GM12878 (cell line): ENCODE results near the gene GNG3. TPM values are rescaled to one million over a fixed set of nuclear protein-coding genes. Genes with fewer than 3 reads are reported as not detected.

ENCODE experiments used
- ATAC-seq: fragments of 200-7000 bp; cut with Tn5 transposase; 3 replicates; pipeline ENCODE4 v1.9.1; 2020; ENCODE audit warnings: mild to moderate bottlenecking, moderate library complexity
- BruUV-seq: library from RNA; stranded (reverse); fragments of 400-500 nt; replicated peaks from 2 replicates; lab custom pipeline; 2021; lab: Mats Ljungman, UMichigan
- CTCF ChIA-PET: fragments of 300-600 bp; sonication (Branson Sonifier 250); formaldehyde crosslinking; extraction: SDS; loops from one replicate; lab custom pipeline; 2021; ENCODE audit warnings: inconsistent platforms; lab: Yijun Ruan, JAX
- POLR2A ChIA-PET: fragments of 350-600 bp; formaldehyde crosslinking; extraction: SDS; loops from one replicate; lab custom pipeline; 2021; ENCODE audit warnings: inconsistent platforms; lab: Charles Lee
- RAD21 ChIA-PET: fragments of 300-600 bp; sonication (Branson Sonifier 250); formaldehyde crosslinking; loops from one replicate; lab custom pipeline; 2023; ENCODE audit warnings: antibody characterized with exemption; ENCODE audit not compliant: unreplicated experiment; lab: Charles Lee
- SMC1A ChIA-PET: fragments of 300-600 bp; sonication (Branson Sonifier 250); formaldehyde crosslinking; loops from one replicate; lab custom pipeline; 2023; ENCODE audit not compliant: unreplicated experiment, uncharacterized antibody; lab: Charles Lee
- DNase-seq: peaks from one replicate; pipeline ENCODE4 v3.0.0-alpha.2; 2011; ENCODE audit warnings: low read depth, low spot score
- FAIRE-seq: peaks from 3 replicates; lab custom pipeline; 2011; peaks lifted over from hg19 to GRCh38; lab: Jason Lieb, UNC
- H2AFZ ChIP-seq: 2 replicates; pipeline ENCODE4 v1.6.0; 2011; ENCODE audit warnings: low read depth, low read length, control low read depth; ENCODE audit not compliant: control insufficient read depth
- H3K27ac ChIP-seq: 2 replicates; pipeline ENCODE4 v1.5.1; 2011; ENCODE audit warnings: control low read depth; ENCODE audit not compliant: control insufficient read depth, insufficient read depth
- H3K27me3 ChIP-seq, 2 experiments: replicated peaks in 1 of 2; 2 replicates each; pipeline versions ENCODE4 v1.6.0 to v1.6.1; 2011; ENCODE audit warnings: low read length in 1 of 2; ENCODE audit not compliant: control insufficient read depth in 2 of 2, insufficient read depth in 2 of 2
- H3K36me3 ChIP-seq, 2 experiments: 2 replicates each; pipeline ENCODE4 v1.5.1; 2011; ENCODE audit warnings: low read length in 1 of 2; ENCODE audit not compliant: control insufficient read depth in 2 of 2, insufficient read depth in 2 of 2
- H3K4me1 ChIP-seq: 2 replicates; pipeline ENCODE4 v1.6.1; 2011; ENCODE audit warnings: mild to moderate bottlenecking, low read length, moderate library complexity, mixed read lengths; ENCODE audit not compliant: control insufficient read depth, insufficient read depth
- H3K4me2 ChIP-seq: 2 replicates; pipeline ENCODE4 v1.6.0; 2011; ENCODE audit warnings: control low read depth; ENCODE audit not compliant: control insufficient read depth, insufficient read depth
- H3K4me3 ChIP-seq: fragments of 200-600 bp; sonication (generic); 2 replicates; pipeline ENCODE4 v1.5.1; 2016
- H3K79me2 ChIP-seq: 2 replicates; pipeline ENCODE4 v1.6.0; 2011; ENCODE audit warnings: low read length; ENCODE audit not compliant: control insufficient read depth, insufficient read depth
- H3K9ac ChIP-seq: 2 replicates; pipeline ENCODE4 v1.8.0; 2011; ENCODE audit warnings: low read length, control low read depth, mixed read lengths; ENCODE audit not compliant: control insufficient read depth, insufficient read depth
- H3K9me3 ChIP-seq: replicated peaks from 3 replicates; pipeline ENCODE4 v1.5.1; 2011; ENCODE audit warnings: mild to moderate bottlenecking, low read length; ENCODE audit not compliant: control insufficient read depth, insufficient read depth
- H4K20me1 ChIP-seq: 2 replicates; pipeline ENCODE4 v1.6.0; 2011; ENCODE audit not compliant: control insufficient read depth, insufficient read depth
- CBX3 ChIP-seq: fragments of 200-600 bp; sonication (generic); IDR thresholded peaks from 2 replicates; pipeline ENCODE4 v1.6.1; 2016; ENCODE audit warnings: low read depth, borderline replicate concordance
- CREB1 ChIP-seq: IDR thresholded peaks from 2 replicates; pipeline ENCODE4 v1.6.1; 2012; ENCODE audit warnings: low read depth, mild to moderate bottlenecking, inconsistent platforms
- CUX1 ChIP-seq: IDR thresholded peaks from 2 replicates; pipeline ENCODE4 v1.6.1; 2012; ENCODE audit warnings: improper control_type of control experiment, low read depth, low read length; ENCODE audit not compliant: insufficient replicate concordance
- EED ChIP-seq: sonication (generic); IDR thresholded peaks from 2 replicates; pipeline ENCODE4 v1.6.1; 2016; ENCODE audit warnings: antibody characterized with exemption, low read depth
- ETV6 ChIP-seq, 2 experiments: fragments of 450-650 bp in 1 of 2; IDR thresholded peaks in 1 of 2; conservative IDR thresholded peaks in 1 of 2; 2 replicates each; pipeline ENCODE4 v1.6.1; 2014; ENCODE audit warnings: antibody characterized with exemption in 1 of 2, borderline replicate concordance in 1 of 2, low read depth in 1 of 2, mild to moderate bottlenecking in 1 of 2, moderate library complexity in 1 of 2
- FOXK2 ChIP-seq: fragments of 450-650 bp; IDR thresholded peaks from 2 replicates; pipeline ENCODE4 v1.6.1; 2017; ENCODE audit warnings: mild to moderate bottlenecking, moderate library complexity
- KDM1A ChIP-seq: fragments of 200-600 bp; sonication (generic); IDR thresholded peaks from 2 replicates; pipeline ENCODE4 v1.6.1; 2016; ENCODE audit warnings: borderline replicate concordance
- KLF5 ChIP-seq: fragments of 450-650 bp; IDR thresholded peaks from 2 replicates; pipeline ENCODE4 v1.6.1; 2014; ENCODE audit warnings: mild to moderate bottlenecking; ENCODE audit not compliant: partially characterized antibody
- LARP7 ChIP-seq: fragments of 450-650 bp; IDR thresholded peaks from 2 replicates; pipeline ENCODE4 v1.6.1; 2017; ENCODE audit warnings: mild to moderate bottlenecking
- NBN ChIP-seq: fragments of 450-650 bp; IDR thresholded peaks from 2 replicates; pipeline ENCODE4 v1.6.1; 2016
- NFIC ChIP-seq: IDR thresholded peaks from 2 replicates; pipeline ENCODE4 v1.6.1; 2012; ENCODE audit warnings: low read depth, mild to moderate bottlenecking, inconsistent platforms, low read length, moderate library complexity
- NFYA ChIP-seq: IDR thresholded peaks from 2 replicates; pipeline ENCODE4 v1.6.1; 2011; ENCODE audit warnings: low read depth, mild to moderate bottlenecking, low read length, improper control_type of control experiment, borderline replicate concordance
- NFYB ChIP-seq: IDR thresholded peaks from 2 replicates; pipeline ENCODE4 v1.6.1; 2011; ENCODE audit warnings: low read depth, mild to moderate bottlenecking, low read length, improper control_type of control experiment, moderate library complexity; ENCODE audit not compliant: insufficient read depth
- POU2F2 ChIP-seq: IDR thresholded peaks from 3 replicates; pipeline ENCODE4 v1.6.1; 2011; ENCODE audit warnings: low read depth, mild to moderate bottlenecking, low read length, borderline replicate concordance
- RUNX3 ChIP-seq: IDR thresholded peaks from 2 replicates; pipeline ENCODE4 v1.6.1; 2012; ENCODE audit warnings: low read length, inconsistent platforms
- STAT1 ChIP-seq: fragments of 450-650 bp; conservative IDR thresholded peaks from 2 replicates; pipeline ENCODE4 v1.6.1; 2014; ENCODE audit warnings: antibody characterized with exemption, mild to moderate bottlenecking
- TCF7 ChIP-seq: IDR thresholded peaks from 2 replicates; pipeline ENCODE4 v1.6.1; 2014; ENCODE audit warnings: antibody characterized with exemption, borderline replicate concordance
- ZNF217 ChIP-seq: fragments of 450-650 bp; IDR thresholded peaks from 2 replicates; pipeline ENCODE4 v1.6.1; 2017; ENCODE audit warnings: antibody characterized with exemption, mild to moderate bottlenecking
- WGBS: methylation state at CpG from one replicate; pipeline ENCODE4 v1.1.6; 2016; ENCODE audit warnings: low lambda C conversion rate; ENCODE audit not compliant: insufficient replicate concordance, insufficient coverage; ENCODE audit errors: missing lambda C conversion rate; 5-methylcytosine and 5-hydroxymethylcytosine counted together
- in situ Hi-C: fragments of 300-500 bp; cut with MboI; formaldehyde crosslinking; loops from 9 replicates; pipeline ENCODE4 v1.14.3; 2018; ENCODE audit warnings: mixed read lengths
- intact Hi-C: fragments of 100-400 bp; cut with micrococcal nuclease; formaldehyde crosslinking; loops from one replicate; pipeline ENCODE4 v1.14.2; 2022; ENCODE audit not compliant: unreplicated experiment
- polyA plus RNA-seq, 11 experiments: library from polyadenylated mRNA; depleted of rRNA in 4 of 11; unstranded in 6 of 11; stranded (reverse) in 5 of 11; fragments of >200 nt; fragmentation: Nextera tagmentation in 4 of 11; fragmentation: Illumina TruSeq in 1 of 11; extraction: Ambion mirVana in 4 of 11; extraction: Trizol in 1 of 11; gene quantifications; 1 replicate in 1 of 11; 2 replicates in 10 of 11; pipeline versions ENCODE4 v1.2.1 to v1.2.3, GENCODE V29; 2011 to 2016; ENCODE audit warnings: inconsistent platforms in 2 of 11, missing spikeins in 2 of 11, low read depth in 1 of 11
- total RNA-seq, 4 experiments: library from RNA; depleted of rRNA in 3 of 4; stranded (reverse); fragments of >200 nt in 3 of 4; fragmentation: Illumina TruSeq in 1 of 4; extraction: Trizol in 1 of 4; gene quantifications; 2 replicates each; pipeline versions ENCODE4 v1.2.1 to v1.2.3, GENCODE V29; 2013 to 2021
- TF ChIP-seq, protein P1 (sequence below): fragments of 450-650 bp; conservative IDR thresholded peaks from 2 replicates; pipeline ENCODE4 v1.6.1; 2017; ENCODE audit warnings: mild to moderate bottlenecking, moderate library complexity

The GNG3 gene
- total and polyA plus RNA-seq, 10 of the 15 experiments (the other 5 are each of a cell fraction or from before 2014, with no cell fraction given): 0.27 to 0.83 (median 0.57) TPM; not detected in 5

DNA sequence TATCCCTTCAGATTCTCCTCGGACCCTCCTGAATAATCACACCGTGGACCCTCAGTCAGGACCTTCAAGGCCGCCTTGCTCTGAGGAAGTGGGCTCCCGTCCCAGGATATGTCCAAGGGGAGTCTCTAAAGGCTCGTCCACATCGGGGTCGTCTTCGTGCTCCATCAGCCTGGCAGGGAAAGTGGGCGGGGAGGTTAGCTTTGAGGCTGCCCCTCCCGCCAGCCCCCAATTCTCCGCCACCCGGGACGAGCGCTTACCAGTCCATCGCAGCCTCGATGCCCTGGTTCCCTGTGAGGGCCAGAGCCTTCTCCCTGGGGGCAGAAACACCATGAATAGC is 29.1 kb upstream of the GNG3 start:
- ChIA-PET RAD21 (no interaction called here), CTCF (interaction anchor here (1.5 kb wide), 1 partner anchor 11 kb away, joined by 4 read pairs; no protein-coding TSS in a partner anchor)
- peak overlapping the region; percentile 77 for H3K4me2 ChIP-seq
- FAIRE-seq: no peak
- TF ChIP-seq ETV6 (conservative IDR thresholded peaks at IDR 0.05 in 1 of 2, IDR thresholded peaks at IDR 0.05 in 1 of 2; ENCODE audit: borderline replicate concordance in 1 of 2, low read depth in 1 of 2) (no peak), KDM1A (no peak), CBX3 (no peak), CREB1 (no peak), NFYB (no peak), CUX1 (no peak), NFIC (no peak), LARP7 (no peak), RUNX3 (no peak), POU2F2 (no peak), KLF5 (no peak), EED (no peak), TCF7 (no peak), STAT1 (no peak), ZNF217 (no peak), NBN (no peak), FOXK2 (no peak), NFYA (no peak)
- TF ChIP-seq, protein P1, sequence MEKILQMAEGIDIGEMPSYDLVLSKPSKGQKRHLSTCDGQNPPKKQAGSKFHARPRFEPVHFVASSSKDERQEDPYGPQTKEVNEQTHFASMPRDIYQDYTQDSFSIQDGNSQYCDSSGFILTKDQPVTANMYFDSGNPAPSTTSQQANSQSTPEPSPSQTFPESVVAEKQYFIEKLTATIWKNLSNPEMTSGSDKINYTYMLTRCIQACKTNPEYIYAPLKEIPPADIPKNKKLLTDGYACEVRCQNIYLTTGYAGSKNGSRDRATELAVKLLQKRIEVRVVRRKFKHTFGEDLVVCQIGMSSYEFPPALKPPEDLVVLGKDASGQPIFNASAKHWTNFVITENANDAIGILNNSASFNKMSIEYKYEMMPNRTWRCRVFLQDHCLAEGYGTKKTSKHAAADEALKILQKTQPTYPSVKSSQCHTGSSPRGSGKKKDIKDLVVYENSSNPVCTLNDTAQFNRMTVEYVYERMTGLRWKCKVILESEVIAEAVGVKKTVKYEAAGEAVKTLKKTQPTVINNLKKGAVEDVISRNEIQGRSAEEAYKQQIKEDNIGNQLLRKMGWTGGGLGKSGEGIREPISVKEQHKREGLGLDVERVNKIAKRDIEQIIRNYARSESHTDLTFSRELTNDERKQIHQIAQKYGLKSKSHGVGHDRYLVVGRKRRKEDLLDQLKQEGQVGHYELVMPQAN: no peak
- TF ChIP-seq, all 136 proteins: peak for 0
- 2% methylated on average over 16 of the region's 16 CpGs for WGBS
- DNase-seq (no peak), ATAC-seq (no peak; the same call in 2 of the 3 replicates)
- H3K79me2 ChIP-seq: peaks cover 20% of the 10 kb centered on the region
- peak overlapping the region; percentile 94 for H3K9ac ChIP-seq
- in situ Hi-C loops (no loop called here), intact Hi-C loops (no loop called here)
- H3K4me1 ChIP-seq: peaks cover 11% of the 10 kb centered on the region
- BruUV-seq: no TSS peak
- H3K27ac ChIP-seq: peak overlapping the region; percentile 94
- ChIA-PET POLR2A (interaction anchor here (1.0 to 9.7 kb wide), 2 partner anchors 13 to 56 kb away, joined by 3 to 83 read pairs; partner anchors contain the start of genes C11orf98 and CSKMT), SMC1A (no interaction called here)
- H2AFZ ChIP-seq: peak overlapping the region; percentile 78
- no peaks in the 10 kb centered on the region for H3K27me3 ChIP-seq
- peak overlapping the region; percentile 89 for H3K4me3 ChIP-seq
- no peaks in the 10 kb centered on the region; the same call in 1 of the 2 replicates for H4K20me1 ChIP-seq
- H3K36me3 ChIP-seq: peaks cover 0 to 10% of the 10 kb centered on the region in 2 experiments; a peak in 1 of 4 replicates
- H3K9me3 ChIP-seq: no peaks in the 10 kb centered on the region
